Activated CD8-positive, alpha-beta memory T cell treated with anti-CD3 and anti-CD28 coated beads, Interleukin-2, amount 50 U/mL, for 24 hours (primary cell): ENCODE measurements around the gene CMSS1.

Experiments
- DNase-seq: peaks from one replicate; pipeline ENCODE4 v3.0.0-alpha.2; 2020; ENCODE audit errors: extremely low read depth

Gene CMSS1

GRCh38 chr3:99874237-99875002 lies 56.8 kb downstream of the CMSS1 start:
- no peak for DNase-seq

GRCh38 chr3:99875581-99875928 lies 57.9 kb downstream of the CMSS1 start:
- DNase-seq = no peak

GRCh38 chr3:99875929-99876841 lies 58.5 kb downstream of the CMSS1 start:
- DNase-seq = no peak

- no peak for DNase-seq
Measured at GRCh38 chr3:99877031-99877579, 59.4 kb downstream of the CMSS1 start.

DNA sequence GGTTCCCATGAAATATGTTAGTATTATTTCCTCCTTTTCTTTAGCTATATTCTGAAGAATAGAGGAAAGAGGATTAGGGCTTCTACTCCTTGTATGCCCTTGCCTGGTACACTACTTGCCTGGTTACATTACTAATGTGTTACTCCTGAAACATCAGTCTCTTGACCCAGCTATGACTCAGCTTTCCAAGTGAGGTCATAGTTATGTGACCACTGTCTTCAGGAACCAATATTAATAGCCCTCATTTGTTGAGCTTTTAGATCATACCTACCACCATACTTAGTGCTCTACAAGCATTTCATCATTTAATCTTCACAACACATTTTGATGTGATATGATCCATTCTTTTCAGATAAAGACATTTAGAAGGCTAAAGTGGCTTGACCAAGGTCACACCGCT lies 60.3 kb downstream of the CMSS1 start:
- DNase-seq = no peak

- DNase-seq = no peak
Measured at GRCh38 chr3:99879275-99879674, 61.6 kb downstream of the CMSS1 start.

- DNase-seq = no peak
Measured at GRCh38 chr3:99881121-99881524, 63.5 kb downstream of the CMSS1 start.

DNA sequence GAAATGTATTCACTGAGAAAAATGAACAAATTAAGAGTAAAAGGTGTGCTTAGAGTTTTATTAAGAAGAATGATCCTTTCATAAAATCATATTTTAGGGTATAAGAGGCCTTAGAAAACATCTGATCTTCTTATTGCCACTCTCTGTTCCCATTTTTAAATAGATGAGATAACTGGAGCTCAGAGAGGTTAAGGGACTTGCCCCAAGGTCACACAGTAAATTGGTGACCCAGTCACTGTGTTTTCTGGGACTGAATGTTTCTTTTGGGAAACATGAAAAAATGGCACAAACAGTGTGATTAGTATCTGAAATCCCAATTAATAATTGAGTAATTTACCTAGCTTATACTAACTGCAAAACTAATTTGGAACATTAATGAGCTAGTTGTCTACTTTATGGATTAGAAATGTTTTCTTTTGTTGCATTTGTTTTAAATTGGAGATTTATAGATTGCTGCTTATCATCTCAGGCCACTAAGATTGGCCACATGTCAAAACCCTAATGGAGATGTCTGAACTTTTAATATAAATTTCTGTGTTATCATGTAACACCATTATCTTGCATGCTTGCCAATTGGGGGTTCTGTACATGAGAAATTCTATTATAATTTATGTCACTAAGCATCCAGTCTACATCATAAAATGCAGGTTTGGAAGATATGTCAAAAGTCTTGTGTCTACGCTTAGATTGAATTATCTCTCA lies 64.9 kb downstream of the CMSS1 start:
- DNase-seq = no peak

- no peak for DNase-seq
Measured at GRCh38 chr3:99883138-99883461, 65.4 kb downstream of the CMSS1 start.

DNA sequence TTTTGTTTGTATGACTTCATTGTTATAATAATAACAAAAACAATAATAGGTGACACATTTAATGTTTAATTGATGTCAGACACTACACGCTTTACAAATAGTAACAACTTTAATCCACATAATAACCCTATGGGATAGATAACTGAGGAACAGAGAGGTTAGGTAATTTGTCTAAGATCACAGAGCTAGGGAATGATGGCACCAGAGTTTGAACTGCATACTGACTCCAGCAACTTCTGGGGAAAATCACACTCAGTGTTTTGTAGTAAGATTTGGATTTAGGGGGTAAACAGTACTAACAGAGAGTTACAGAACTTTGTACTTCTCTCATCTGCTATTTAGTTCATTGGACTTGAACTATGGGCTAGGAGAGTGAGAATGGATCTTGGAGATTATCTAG lies 66.0 kb downstream of the CMSS1 start:
- DNase-seq = no peak

DNA sequence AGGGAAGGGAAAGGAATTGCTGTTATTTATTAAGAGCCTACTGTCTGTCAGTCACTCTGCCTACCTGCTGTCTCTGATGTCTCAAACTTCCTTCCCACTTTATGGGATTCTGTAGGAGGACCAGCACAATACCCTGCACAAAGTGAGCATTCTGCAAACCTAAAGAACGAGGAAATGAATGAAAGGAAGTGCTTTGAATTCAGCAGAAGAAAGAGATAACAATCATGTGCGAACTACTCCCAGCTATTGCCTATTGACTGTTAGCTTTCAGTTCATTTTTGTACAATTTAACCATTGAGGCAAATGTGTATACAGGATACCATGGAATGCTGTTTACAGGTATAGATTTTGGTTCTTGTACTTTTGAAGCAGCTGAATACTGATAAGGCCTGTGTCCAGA lies 66.8 kb downstream of the CMSS1 start:
- no peak for DNase-seq

- DNase-seq = no peak
Measured at GRCh38 chr3:99885085-99885484, 67.4 kb downstream of the CMSS1 start.

- DNase-seq = no peak
Measured at GRCh38 chr3:99885851-99886250, 68.2 kb downstream of the CMSS1 start.

- DNase-seq = no peak
Measured at GRCh38 chr3:99891610-99892285, 74.1 kb downstream of the CMSS1 start.

GRCh38 chr3:99892332-99892731 lies 74.7 kb downstream of the CMSS1 start:
- no peak for DNase-seq

- DNase-seq = no peak
Measured at GRCh38 chr3:99895131-99895696, 77.6 kb downstream of the CMSS1 start.

GRCh38 chr3:99895703-99896441 lies 78.2 kb downstream of the CMSS1 start:
- no peak for DNase-seq

- no peak for DNase-seq
Measured at GRCh38 chr3:99896482-99896881, 78.8 kb downstream of the CMSS1 start.

DNA sequence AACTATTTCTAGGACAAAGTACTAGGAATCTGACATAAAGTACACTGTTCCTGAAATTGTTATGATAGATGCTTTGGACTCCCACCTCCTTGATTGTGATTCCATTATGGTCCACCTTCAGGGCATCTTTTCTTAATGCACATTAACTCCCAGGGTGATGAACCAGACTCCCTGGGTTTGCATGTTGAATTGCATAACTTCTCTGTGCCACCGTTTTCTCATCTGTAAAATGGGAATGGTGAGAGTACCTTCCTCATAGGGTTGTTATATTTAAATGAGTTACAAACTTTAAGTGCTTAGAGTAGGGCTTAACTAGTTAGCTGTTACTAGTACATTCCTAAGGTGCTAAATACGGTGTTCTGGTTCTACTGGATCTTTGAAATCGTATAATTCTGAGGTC lies 81.9 kb downstream of the CMSS1 start:
- no peak for DNase-seq

DNA sequence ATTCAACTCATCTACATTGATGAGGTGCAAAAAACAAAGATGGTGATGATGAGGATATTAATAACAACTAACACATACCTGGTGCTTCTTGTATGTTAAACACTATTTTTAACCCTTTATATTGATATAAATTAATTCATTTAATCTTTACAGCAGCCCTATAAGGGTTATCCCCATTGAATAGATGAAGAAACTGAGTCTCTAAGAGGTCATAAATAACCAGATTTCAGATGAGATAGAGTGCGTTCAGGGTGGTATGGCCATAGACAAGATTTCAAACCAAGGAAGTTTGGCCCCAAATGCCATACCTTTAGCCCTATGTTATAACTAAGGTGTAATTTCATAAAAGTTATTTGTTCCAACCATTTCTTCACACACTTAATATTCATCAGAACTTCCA lies 82.6 kb downstream of the CMSS1 start:
- DNase-seq = no peak
